C4-2B (cell line): Measurements from ENCODE around the gene TCAP.

Experiments used
- ZFX ChIP-seq: fragments of 450-650 bp; IDR thresholded peaks from 2 replicates; pipeline ENCODE4 v1.6.1; 2017
- TF ChIP-seq, protein P1 (sequence below): fragments of 450-650 bp; conservative IDR thresholded peaks from 2 replicates; pipeline ENCODE4 v1.5.1; 2017; ENCODE audit warnings: mild to moderate bottlenecking

DNA sequence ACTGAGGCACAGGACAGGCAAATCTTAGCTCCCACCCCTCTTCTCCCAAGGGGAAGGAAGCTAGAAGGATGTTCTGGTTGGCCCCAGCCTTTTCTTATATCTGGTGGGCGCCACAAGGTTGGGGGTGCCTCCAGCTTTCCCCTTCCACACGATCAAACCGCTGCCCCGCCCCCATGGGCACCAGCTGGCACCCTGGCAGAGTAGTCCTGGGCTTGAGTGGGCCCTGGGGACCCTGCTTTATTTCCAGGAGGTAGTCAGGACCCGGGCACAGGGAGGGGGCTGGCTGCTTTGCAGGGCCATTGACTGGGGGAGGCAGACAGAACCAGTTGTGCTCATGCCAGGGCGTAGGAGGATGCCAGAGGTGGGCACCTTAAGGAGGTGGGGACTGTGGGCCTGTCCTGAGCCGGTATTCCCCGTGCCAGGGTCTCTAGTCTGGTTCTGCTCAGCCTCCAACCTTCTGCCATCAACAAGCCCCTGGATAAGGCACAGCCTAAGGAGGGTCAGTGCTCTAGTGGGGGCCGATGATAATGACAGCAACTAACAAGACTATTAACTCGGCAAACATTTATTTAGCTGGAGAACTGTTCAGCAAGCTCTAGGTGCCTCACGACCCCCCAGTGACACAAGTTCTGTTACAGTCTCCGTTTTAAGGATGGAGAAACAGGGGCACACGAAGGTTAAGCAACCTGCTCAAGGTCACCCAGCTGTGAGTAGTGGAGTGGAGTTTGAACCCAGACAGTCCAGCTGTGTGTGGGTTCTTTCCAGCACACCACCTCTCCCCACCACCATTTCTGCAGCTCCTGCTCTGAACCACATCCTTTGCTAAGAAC, 46.0 kb upstream of the TCAP start:
- TF ChIP-seq, protein P1, sequence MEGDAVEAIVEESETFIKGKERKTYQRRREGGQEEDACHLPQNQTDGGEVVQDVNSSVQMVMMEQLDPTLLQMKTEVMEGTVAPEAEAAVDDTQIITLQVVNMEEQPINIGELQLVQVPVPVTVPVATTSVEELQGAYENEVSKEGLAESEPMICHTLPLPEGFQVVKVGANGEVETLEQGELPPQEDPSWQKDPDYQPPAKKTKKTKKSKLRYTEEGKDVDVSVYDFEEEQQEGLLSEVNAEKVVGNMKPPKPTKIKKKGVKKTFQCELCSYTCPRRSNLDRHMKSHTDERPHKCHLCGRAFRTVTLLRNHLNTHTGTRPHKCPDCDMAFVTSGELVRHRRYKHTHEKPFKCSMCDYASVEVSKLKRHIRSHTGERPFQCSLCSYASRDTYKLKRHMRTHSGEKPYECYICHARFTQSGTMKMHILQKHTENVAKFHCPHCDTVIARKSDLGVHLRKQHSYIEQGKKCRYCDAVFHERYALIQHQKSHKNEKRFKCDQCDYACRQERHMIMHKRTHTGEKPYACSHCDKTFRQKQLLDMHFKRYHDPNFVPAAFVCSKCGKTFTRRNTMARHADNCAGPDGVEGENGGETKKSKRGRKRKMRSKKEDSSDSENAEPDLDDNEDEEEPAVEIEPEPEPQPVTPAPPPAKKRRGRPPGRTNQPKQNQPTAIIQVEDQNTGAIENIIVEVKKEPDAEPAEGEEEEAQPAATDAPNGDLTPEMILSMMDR: no peak
- TF ChIP-seq ZFX: no peak
